K562 (cell line): ENCODE data around the gene KCNK10. TPM values are rescaled to one million over a fixed set of nuclear protein-coding genes. Genes with fewer than 3 reads are reported as not detected.

Source experiments
- CC2D1A ChIP-seq: fragments of 450-650 bp; IDR thresholded peaks from 2 replicates; pipeline ENCODE4 v1.6.1; 2017; ENCODE audit warnings: mild to moderate bottlenecking
- CGGBP1 ChIP-seq: fragments of 250-450 bp; sonication (Bioruptor Pico); IDR thresholded peaks from 2 replicates; pipeline ENCODE4 v1.9.0; 2021; ENCODE audit warnings: mild to moderate bottlenecking
- CHCHD3 ChIP-seq: fragments of 250-450 bp; sonication (Bioruptor Pico); IDR thresholded peaks from 2 replicates; pipeline ENCODE4 v2.1.2; 2022; ENCODE audit warnings: mild to moderate bottlenecking
- HSF4 ChIP-seq: fragments of 250-450 bp; sonication (Bioruptor Pico); IDR thresholded peaks from 2 replicates; pipeline ENCODE4 v2.1.2; 2022; ENCODE audit warnings: mild to moderate bottlenecking, moderate library complexity, borderline replicate concordance
- NCOA6 ChIP-seq: fragments of 450-650 bp; IDR thresholded peaks from 2 replicates; pipeline ENCODE4 v1.6.1; 2017; ENCODE audit warnings: mild to moderate bottlenecking
- ZNF134 ChIP-seq: fragments of 250-450 bp; sonication (Bioruptor Pico); conservative IDR thresholded peaks from 2 replicates; pipeline ENCODE4 v1.4.0; 2020
- ZNF347 ChIP-seq: fragments of 450-650 bp; formaldehyde crosslinking; IDR thresholded peaks from 2 replicates; pipeline ENCODE4 v1.4.0; 2020; ENCODE audit warnings: low read depth, mild to moderate bottlenecking, moderate library complexity
- ZNF695 ChIP-seq: fragments of 450-650 bp; formaldehyde crosslinking; IDR thresholded peaks from 2 replicates; pipeline ENCODE4 v1.4.0; 2020; ENCODE audit warnings: mild to moderate bottlenecking, moderate library complexity
- polyA plus RNA-seq, 8 experiments: library from polyadenylated mRNA; depleted of rRNA in 4 of 8; stranded (reverse) in 5 of 8; unstranded in 3 of 8; fragments of >200 nt; fragmentation: Nextera tagmentation in 2 of 8; fragmentation: Illumina TruSeq in 1 of 8; extraction: Ambion mirVana in 2 of 8; extraction: Trizol in 1 of 8; gene quantifications; 2 replicates each; pipeline versions ENCODE4 v1.2.1 to v1.2.3, GENCODE V29; 2011 to 2014; ENCODE audit warnings: inconsistent platforms in 1 of 8, missing spikeins in 1 of 8
- total RNA-seq, 7 experiments: library from RNA; depleted of rRNA in 6 of 7; stranded (reverse); fragments of >200 nt in 6 of 7; fragmentation: Illumina TruSeq in 2 of 7; extraction: Trizol in 2 of 7; gene quantifications; 2 replicates each; pipeline versions ENCODE4 v1.2.1 to v1.2.3, GENCODE V29; 2011 to 2021; ENCODE audit warnings: low replicate concordance in 1 of 7
- TF ChIP-seq, protein P1 (sequence below): fragments of 250-450 bp; sonication (Bioruptor Pico); IDR thresholded peaks from 2 replicates; pipeline ENCODE4 v1.4.0; 2020; ENCODE audit warnings: mild to moderate bottlenecking, moderate library complexity

The KCNK10 gene
- total and polyA plus RNA-seq, 9 of the 15 experiments (the other 6 are each of a cell fraction or from before 2014, with no cell fraction given), result not detected

- no peak for TF ChIP-seq NCOA6
- TF ChIP-seq, protein P1, sequence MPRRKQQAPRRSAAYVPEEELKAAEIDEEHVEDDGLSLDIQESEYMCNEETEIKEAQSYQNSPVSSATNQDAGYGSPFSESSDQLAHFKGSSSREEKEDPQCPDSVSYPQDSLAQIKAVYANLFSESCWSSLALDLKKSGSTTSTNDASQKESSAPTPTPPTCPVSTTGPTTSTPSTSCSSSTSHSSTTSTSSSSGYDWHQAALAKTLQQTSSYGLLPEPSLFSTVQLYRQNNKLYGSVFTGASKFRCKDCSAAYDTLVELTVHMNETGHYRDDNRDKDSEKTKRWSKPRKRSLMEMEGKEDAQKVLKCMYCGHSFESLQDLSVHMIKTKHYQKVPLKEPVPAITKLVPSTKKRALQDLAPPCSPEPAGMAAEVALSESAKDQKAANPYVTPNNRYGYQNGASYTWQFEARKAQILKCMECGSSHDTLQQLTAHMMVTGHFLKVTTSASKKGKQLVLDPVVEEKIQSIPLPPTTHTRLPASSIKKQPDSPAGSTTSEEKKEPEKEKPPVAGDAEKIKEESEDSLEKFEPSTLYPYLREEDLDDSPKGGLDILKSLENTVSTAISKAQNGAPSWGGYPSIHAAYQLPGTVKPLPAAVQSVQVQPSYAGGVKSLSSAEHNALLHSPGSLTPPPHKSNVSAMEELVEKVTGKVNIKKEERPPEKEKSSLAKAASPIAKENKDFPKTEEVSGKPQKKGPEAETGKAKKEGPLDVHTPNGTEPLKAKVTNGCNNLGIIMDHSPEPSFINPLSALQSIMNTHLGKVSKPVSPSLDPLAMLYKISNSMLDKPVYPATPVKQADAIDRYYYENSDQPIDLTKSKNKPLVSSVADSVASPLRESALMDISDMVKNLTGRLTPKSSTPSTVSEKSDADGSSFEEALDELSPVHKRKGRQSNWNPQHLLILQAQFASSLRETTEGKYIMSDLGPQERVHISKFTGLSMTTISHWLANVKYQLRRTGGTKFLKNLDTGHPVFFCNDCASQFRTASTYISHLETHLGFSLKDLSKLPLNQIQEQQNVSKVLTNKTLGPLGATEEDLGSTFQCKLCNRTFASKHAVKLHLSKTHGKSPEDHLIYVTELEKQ (CRISPR knock-in tag), result no peak
- no peak for TF ChIP-seq CGGBP1 (CRISPR knock-in tag)
- no peak for TF ChIP-seq ZNF347 (CRISPR knock-in tag)
- TF ChIP-seq ZNF134, result no peak
- TF ChIP-seq ZNF695 (CRISPR knock-in tag), result no peak
- TF ChIP-seq HSF4 (CRISPR knock-in tag), result no peak
- no peak for TF ChIP-seq CHCHD3
- TF ChIP-seq CC2D1A, result no peak
- TF ChIP-seq, all 486 proteins: peak for 0
Measured at GRCh38 chr14:88146881-88147649, 176.0 kb downstream of the KCNK10 start (continued).
